ENCODE data around the gene CMTM3. TPM values are rescaled to one million over a fixed set of nuclear protein-coding genes. Genes with fewer than 3 reads are reported as not detected.
"Not testable (repeated sequence)": the region's sequence is repeated elsewhere in the genome, so short reads cannot be mapped to it uniquely, and the experiment has no call there.

The CMTM3 gene
- total and polyA plus RNA-seq, 7 experiments from 2014 or later: 52.0 to 138 (median 64.6) TPM

DNA sequence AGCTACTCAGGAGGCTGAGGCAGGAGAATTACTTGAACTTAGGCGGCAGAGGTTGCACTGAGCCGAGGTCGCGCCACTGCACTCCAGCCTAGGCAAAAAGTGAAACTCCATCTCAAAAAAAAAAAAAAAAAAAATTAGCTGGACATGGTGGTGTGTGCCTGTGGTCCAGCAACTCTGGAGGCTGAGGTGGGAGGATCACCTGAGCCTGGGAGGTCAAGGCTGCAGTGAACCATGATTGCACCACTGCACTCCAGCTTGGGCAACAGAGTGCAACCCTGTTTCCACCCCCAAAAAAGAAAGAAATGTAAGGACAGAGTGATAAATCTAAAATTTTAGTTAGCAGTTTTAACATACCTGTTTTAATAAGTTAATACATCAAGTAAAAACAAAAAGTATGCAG lies 7.9 kb upstream of the CMTM3 start:
- not testable (repeated sequence) for H3K27me3 ChIP-seq (ENCODE audit: control insufficient read depth in 2 of 2, insufficient read depth in 2 of 2, low read length in 2 of 2); ATAC-seq; H3K27ac ChIP-seq (ENCODE audit: low read depth, low read length); H3K9me3 ChIP-seq (ENCODE audit: control insufficient read depth in 2 of 3, low read length in 3 of 3); DNase-seq; H3K27me3 Mint-ChIP-seq; H3K36me3 ChIP-seq (ENCODE audit: control insufficient read depth in 2 of 3, insufficient read depth in 3 of 3, low read length in 3 of 3); H3K4me3 ChIP-seq (ENCODE audit: low read length); H3K4me3 Mint-ChIP-seq
- intact Hi-C loops (cut with micrococcal nuclease): loop anchor here in 1 of 2 donors (2.0 kb wide), 1 partner anchor 80 kb away; no protein-coding TSS in a partner anchor
- ChIA-PET POLR2A (interaction anchor here (2.6 kb wide), 1 partner anchor 11 kb away, joined by 6 read pairs; no protein-coding TSS in a partner anchor), CTCF (interaction anchor here (0.7 kb wide), 1 partner anchor 86 kb away, joined by 3 read pairs; no protein-coding TSS in a partner anchor)
- Mint-ChIP-seq H3K9me3 (peaks cover 0 to 11% (median 4%) of the 10 kb centered on the region in 11 donors), H3K36me3 (peaks cover 0 to 11% (median 5%) of the 10 kb centered on the region in 5 donors), H3K27ac (peak overlapping the region in 3 of 9 donors; percentile 66 to 81 (median 66)), H3K4me1 (peaks cover 17 to 50% (median 34%) of the 10 kb centered on the region in 7 donors)
- H3K4me1 ChIP-seq (ENCODE audit: control insufficient read depth in 2 of 2, insufficient read depth in 2 of 2, low read length in 2 of 2): peaks cover 0 to 22% of the 10 kb centered on the region in 2 donors

DNA sequence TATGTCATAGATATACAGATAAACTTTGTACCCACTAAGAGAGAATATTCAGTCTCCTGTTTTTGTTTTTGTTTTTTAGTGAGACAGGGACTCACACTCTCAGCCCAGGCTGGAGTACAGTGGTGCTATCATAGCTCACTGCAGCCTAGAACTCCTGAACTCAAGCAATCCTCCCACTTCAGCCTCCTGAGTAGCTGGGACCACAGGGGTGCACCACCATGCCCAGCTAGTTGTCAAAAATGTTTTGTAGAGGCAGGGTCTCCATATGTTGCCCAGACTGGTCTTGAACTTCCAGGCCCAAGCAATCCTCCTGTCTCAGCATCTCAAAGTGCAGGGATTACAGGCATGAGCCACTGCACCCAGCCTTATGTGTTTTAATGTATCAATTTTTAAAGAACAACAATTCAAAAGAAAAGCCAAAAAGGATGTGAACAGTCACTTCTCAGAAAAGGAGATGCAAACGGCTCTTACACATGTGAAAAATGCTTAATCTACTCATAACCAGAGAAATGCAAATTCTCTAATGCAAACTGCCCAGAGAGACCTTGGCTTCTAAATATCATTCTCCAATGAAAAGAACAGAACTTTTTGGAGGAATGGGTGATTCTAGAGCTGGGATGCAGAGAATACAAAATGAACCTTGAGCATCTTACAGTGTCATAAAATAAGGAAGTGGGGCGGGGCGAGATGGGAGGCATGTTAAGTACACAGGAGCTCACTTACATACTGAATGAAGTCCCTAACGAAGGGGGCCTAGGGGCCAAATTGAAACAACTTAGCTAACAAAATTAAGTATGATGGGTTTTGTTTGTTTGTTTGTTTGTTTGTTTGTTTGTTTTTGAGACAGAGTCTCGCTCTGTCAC lies 7.3 kb upstream of the CMTM3 start:
- H3K27ac ChIP-seq (ENCODE audit: low read depth, low read length): peak overlapping the region; percentile 25
- POLR2A ChIA-PET: interaction anchor here (1.1 to 2.6 kb wide), 2 partner anchors 10 to 45 kb away, joined by 4 to 6 read pairs; partner anchors contain the start of gene CKLF
- intact Hi-C loops (cut with micrococcal nuclease): loop anchor here in 1 of 2 donors (1.0 to 2.0 kb wide), 2 partner anchors 8 to 80 kb away; no protein-coding TSS in a partner anchor
- Mint-ChIP-seq H3K4me1 (peaks cover 16 to 47% (median 34%) of the 10 kb centered on the region in 7 donors), H3K36me3 (peaks cover 0 to 14% (median 5%) of the 10 kb centered on the region in 5 donors), H3K4me3 (peak overlapping the region in 4 of 10 donors; percentile 6 to 68 (median 24)), H3K27ac (peak overlapping the region in 8 of 9 donors; percentile 1 to 86 (median 69)), H3K27me3 (no peaks in the 10 kb centered on the region), H3K9me3 (peaks cover 0 to 14% (median 4%) of the 10 kb centered on the region in 11 donors)
- DNase-seq (no peak), ATAC-seq (no peak)
- peaks cover 0 to 12% (median 0%) of the 10 kb centered on the region in 3 experiments for H3K9me3 ChIP-seq (ENCODE audit: control insufficient read depth in 2 of 3, low read length in 3 of 3)
- H3K36me3 ChIP-seq (ENCODE audit: control insufficient read depth in 2 of 3, insufficient read depth in 3 of 3, low read length in 3 of 3): no peaks in the 10 kb centered on the region
- CTCF ChIA-PET: interaction anchor here (0.6 to 1.1 kb wide), 4 partner anchors 8 to 121 kb away, joined by 3 to 6 read pairs (median 3); no protein-coding TSS in a partner anchor
- no peak overlapping the region for H3K4me3 ChIP-seq (ENCODE audit: low read length)
- peaks cover 0 to 22% of the 10 kb centered on the region in 2 donors for H3K4me1 ChIP-seq (ENCODE audit: control insufficient read depth in 2 of 2, insufficient read depth in 2 of 2, low read length in 2 of 2)
- no peaks in the 10 kb centered on the region for H3K27me3 ChIP-seq (ENCODE audit: control insufficient read depth in 2 of 2, insufficient read depth in 2 of 2, low read length in 2 of 2)

DNA sequence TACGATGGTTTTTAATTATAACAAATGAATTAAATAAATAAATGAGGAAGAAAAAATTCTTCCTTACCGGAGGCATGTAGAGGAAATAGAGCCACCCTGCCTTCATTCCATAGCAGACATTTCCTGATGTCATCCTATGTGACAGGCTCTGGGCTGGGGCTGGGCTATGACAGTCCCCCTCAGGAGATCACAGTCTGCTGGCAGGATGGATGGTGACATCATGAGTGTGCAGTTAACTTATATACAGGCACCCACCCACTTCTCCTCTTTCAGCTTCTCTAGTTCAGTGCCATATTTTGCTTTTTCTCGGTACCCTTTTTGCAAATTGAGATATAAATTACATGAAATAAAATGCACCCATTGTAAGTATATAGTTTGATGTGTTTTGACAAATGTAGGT lies 6.4 kb upstream of the CMTM3 start:
- ATAC-seq: peak; percentile 45
- Mint-ChIP-seq H3K4me3 (peak overlapping the region in 2 of 10 donors; percentile 51 to 71), H3K27ac (peak overlapping the region in 8 of 9 donors; percentile 39 to 85 (median 59)), H3K9me3 (peaks cover 0 to 14% (median 4%) of the 10 kb centered on the region in 11 donors), H3K27me3 (no peaks in the 10 kb centered on the region), H3K36me3 (peaks cover 0 to 14% (median 5%) of the 10 kb centered on the region in 5 donors), H3K4me1 (peaks cover 19 to 53% (median 39%) of the 10 kb centered on the region in 7 donors)
- no peak for DNase-seq
- ChIA-PET POLR2A (interaction anchor here (1.1 to 2.6 kb wide), 3 partner anchors 9 to 46 kb away, joined by 4 to 9 read pairs (median 6); partner anchors contain the start of gene CKLF), CTCF (interaction anchor here (0.6 to 1.1 kb wide), 4 partner anchors 9 to 122 kb away, joined by 3 to 6 read pairs (median 3); no protein-coding TSS in a partner anchor)
- intact Hi-C loops (cut with micrococcal nuclease): no loop called here
- peaks cover 0 to 22% of the 10 kb centered on the region in 2 donors for H3K4me1 ChIP-seq (ENCODE audit: control insufficient read depth in 2 of 2, insufficient read depth in 2 of 2, low read length in 2 of 2)
- H3K36me3 ChIP-seq (ENCODE audit: control insufficient read depth in 2 of 3, insufficient read depth in 3 of 3, low read length in 3 of 3): no peaks in the 10 kb centered on the region
- H3K9me3 ChIP-seq (ENCODE audit: control insufficient read depth in 2 of 3, low read length in 3 of 3): peaks cover 0 to 12% (median 0%) of the 10 kb centered on the region in 3 experiments
- H3K4me3 ChIP-seq (ENCODE audit: low read length): no peak overlapping the region
- peak overlapping the region; percentile 13 for H3K27ac ChIP-seq (ENCODE audit: low read depth, low read length)
- no peaks in the 10 kb centered on the region for H3K27me3 ChIP-seq (ENCODE audit: control insufficient read depth in 2 of 2, insufficient read depth in 2 of 2, low read length in 2 of 2)

DNA sequence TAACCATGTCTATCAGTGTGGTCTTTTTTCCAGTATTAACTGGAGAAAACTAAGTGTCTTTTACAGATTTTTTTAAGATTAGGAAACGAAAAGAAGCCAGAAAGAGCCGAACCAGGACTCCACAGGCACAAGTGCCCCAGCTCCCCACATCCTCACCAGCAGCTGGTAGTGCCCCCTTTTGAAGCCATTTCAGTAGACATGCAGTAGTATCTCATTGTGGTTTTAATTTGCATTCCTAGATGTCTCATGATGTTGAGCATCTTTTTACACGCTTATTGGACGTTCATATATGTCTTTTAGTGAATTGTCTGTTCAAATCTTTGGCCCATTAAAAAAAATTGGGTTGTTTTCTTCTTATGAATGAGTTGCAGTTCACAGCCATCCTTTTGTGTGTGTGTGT lies 4.8 kb upstream of the CMTM3 start:
- ATAC-seq (no peak), DNase-seq (peak in 3 of 9 donors; percentile 36 to 51 (median 42))
- Mint-ChIP-seq H3K4me1 (peaks cover 28 to 61% (median 47%) of the 10 kb centered on the region in 7 donors), H3K27ac (peak overlapping the region; percentile 6 to 84 (median 63)), H3K27me3 (peaks cover 0 to 3% (median 0%) of the 10 kb centered on the region in 5 donors), H3K4me3 (peak overlapping the region in 4 of 10 donors; percentile 2 to 48 (median 23)), H3K9me3 (peaks cover 0 to 14% (median 4%) of the 10 kb centered on the region in 11 donors), H3K36me3 (peaks cover 0 to 15% (median 5%) of the 10 kb centered on the region in 5 donors)
- POLR2A ChIA-PET: interaction anchor here (1.1 to 1.9 kb wide), 2 partner anchors 9 to 47 kb away, joined by 9 to 11 read pairs; partner anchors contain the start of gene CKLF
- Histone ChIP-seq H3K4me3 (ENCODE audit: low read length) (no peak overlapping the region), H3K9me3 (ENCODE audit: control insufficient read depth in 2 of 3, low read length in 3 of 3) (peaks cover 0 to 12% (median 0%) of the 10 kb centered on the region in 3 experiments), H3K36me3 (ENCODE audit: control insufficient read depth in 2 of 3, insufficient read depth in 3 of 3, low read length in 3 of 3) (no peaks in the 10 kb centered on the region), H3K27ac (ENCODE audit: low read depth, low read length) (no peak overlapping the region), H3K27me3 (ENCODE audit: control insufficient read depth in 2 of 2, insufficient read depth in 2 of 2, low read length in 2 of 2) (no peaks in the 10 kb centered on the region), H3K4me1 (ENCODE audit: control insufficient read depth in 2 of 2, insufficient read depth in 2 of 2, low read length in 2 of 2) (peaks cover 9 to 22% of the 10 kb centered on the region in 2 donors)
- CTCF ChIA-PET: interaction anchor here (0.7 to 1.4 kb wide), 4 partner anchors 9 to 753 kb away, joined by 3 to 7 read pairs (median 4); no protein-coding TSS in a partner anchor
- intact Hi-C loops (cut with micrococcal nuclease): loop anchor here in 1 of 2 donors (1.0 kb wide), 1 partner anchor 10 kb away; no protein-coding TSS in a partner anchor

DNA sequence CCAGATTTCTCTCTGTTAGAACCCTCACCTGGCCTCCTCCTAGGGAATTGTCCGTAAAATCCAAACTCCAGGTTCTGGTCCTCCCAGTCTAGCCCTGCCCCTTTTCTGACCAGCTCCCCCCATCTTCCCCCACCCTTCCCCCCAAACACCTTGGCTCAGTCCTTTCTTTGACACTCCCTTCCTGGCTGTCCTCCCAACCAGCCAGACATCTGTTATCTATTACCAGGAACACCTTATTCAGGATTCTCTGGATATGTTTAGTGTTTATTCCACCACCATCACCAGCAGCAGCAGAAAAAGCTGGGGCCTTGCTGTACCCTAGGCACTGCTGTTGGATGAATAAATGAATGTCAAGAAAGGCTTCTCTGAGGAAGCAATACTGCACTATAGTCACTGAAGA lies 4.0 kb upstream of the CMTM3 start:
- Histone ChIP-seq H3K4me1 (ENCODE audit: control insufficient read depth in 2 of 2, insufficient read depth in 2 of 2, low read length in 2 of 2) (peaks cover 9 to 22% of the 10 kb centered on the region in 2 donors), H3K36me3 (ENCODE audit: control insufficient read depth in 2 of 3, insufficient read depth in 3 of 3, low read length in 3 of 3) (peaks cover 0 to 3% (median 0%) of the 10 kb centered on the region in 3 experiments), H3K27me3 (ENCODE audit: control insufficient read depth in 2 of 2, insufficient read depth in 2 of 2, low read length in 2 of 2) (no peaks in the 10 kb centered on the region), H3K9me3 (ENCODE audit: control insufficient read depth in 2 of 3, low read length in 3 of 3) (peaks cover 0 to 12% (median 0%) of the 10 kb centered on the region in 3 experiments), H3K27ac (ENCODE audit: low read depth, low read length) (no peak overlapping the region), H3K4me3 (ENCODE audit: low read length) (no peak overlapping the region)
- H3K4me1 Mint-ChIP-seq: peaks cover 28 to 56% (median 47%) of the 10 kb centered on the region in 7 donors
- H3K27ac Mint-ChIP-seq: peak overlapping the region in 5 of 9 donors; percentile 17 to 77 (median 68)
- DNase-seq (no peak), ATAC-seq (no peak)
- peaks cover 0 to 15% (median 5%) of the 10 kb centered on the region in 5 donors for H3K36me3 Mint-ChIP-seq
- ChIA-PET CTCF (interaction anchor here (1.0 kb wide), 1 partner anchor 10 kb away, joined by 5 read pairs; no protein-coding TSS in a partner anchor), POLR2A (no interaction called here)
- intact Hi-C loops (cut with micrococcal nuclease): no loop called here
- peaks cover 0 to 3% (median 0%) of the 10 kb centered on the region in 5 donors for H3K27me3 Mint-ChIP-seq
- peak overlapping the region in 2 of 10 donors; percentile 9 to 10 for H3K4me3 Mint-ChIP-seq
- peaks cover 0 to 14% (median 4%) of the 10 kb centered on the region in 11 donors for H3K9me3 Mint-ChIP-seq
